HG03175 (cell line): ENCODE measurements around the gene INPP4A.

Experiments used
- ATAC-seq: cut with Tn5 transposase; IDR thresholded peaks from one replicate; pipeline ENCODE4 v1.9.1; 2021; ENCODE audit warnings: mild to moderate bottlenecking, moderate library complexity; ENCODE audit not compliant: unreplicated experiment

INPP4A gene

GRCh38 chr2:98558852-98559530 lies 114.3 kb downstream of the INPP4A start:
- no peak for ATAC-seq

- no peak for ATAC-seq
These were observed 114.9 kb downstream of the INPP4A start for GRCh38 chr2:98559581-98559980.

- ATAC-seq, result no peak
These were observed 115.7 kb downstream of the INPP4A start for GRCh38 chr2:98560256-98560771.

GRCh38 chr2:98561018-98561417 lies 116.4 kb downstream of the INPP4A start:
- no peak for ATAC-seq

- no peak for ATAC-seq
These were observed 117.4 kb downstream of the INPP4A start for GRCh38 chr2:98561902-98562695.

GRCh38 chr2:98563394-98563793 lies 118.7 kb downstream of the INPP4A start:
- ATAC-seq, result no peak

GRCh38 chr2:98564541-98565132 lies 120.0 kb downstream of the INPP4A start:
- ATAC-seq, result no peak

GRCh38 chr2:98565286-98565860 lies 120.7 kb downstream of the INPP4A start:
- no peak for ATAC-seq

GRCh38 chr2:98565941-98566340 lies 121.3 kb downstream of the INPP4A start:
- ATAC-seq, result no peak

GRCh38 chr2:98568161-98568956 lies 123.7 kb downstream of the INPP4A start:
- ATAC-seq, result no peak

- no peak for ATAC-seq
These were observed 124.6 kb downstream of the INPP4A start for GRCh38 chr2:98569197-98569793.

GRCh38 chr2:98569915-98570314 lies 125.3 kb downstream of the INPP4A start:
- no peak for ATAC-seq

GRCh38 chr2:98570356-98570755 lies 125.7 kb downstream of the INPP4A start:
- ATAC-seq, result no peak

- ATAC-seq, result no peak
These were observed 126.6 kb downstream of the INPP4A start for GRCh38 chr2:98571121-98571701.

- no peak for ATAC-seq
These were observed 127.1 kb downstream of the INPP4A start for GRCh38 chr2:98571796-98572195.

- no peak for ATAC-seq
These were observed 127.6 kb downstream of the INPP4A start for GRCh38 chr2:98572211-98572610.

GRCh38 chr2:98572676-98573075 lies 128.0 kb downstream of the INPP4A start:
- no peak for ATAC-seq

GRCh38 chr2:98573426-98573825 lies 128.8 kb downstream of the INPP4A start:
- ATAC-seq, result no peak

- no peak for ATAC-seq
These were observed 132.1 kb downstream of the INPP4A start for GRCh38 chr2:98576666-98577312.
